ENCODE results near the gene B3GAT3. TPM values are rescaled to one million over a fixed set of nuclear protein-coding genes. Genes with fewer than 3 reads are reported as not detected.

The B3GAT3 gene
- polyA plus RNA-seq, 4 donors = 16.3 to 39.3 (median 30.1) TPM

GRCh38 chr11:62566247-62566646 is 55.5 kb downstream of the B3GAT3 start:
- peak overlapping the region in 1 of 3 donors; percentile 23 for H3K4me3 ChIP-seq (ENCODE audit: low read depth in 1 of 3, low read length in 3 of 3)
- peaks cover 0 to 12% (median 0%) of the 10 kb centered on the region in 3 donors for H3K4me1 ChIP-seq (ENCODE audit: control insufficient read depth in 3 of 3, insufficient read depth in 2 of 3, low read depth in 1 of 3, low read length in 2 of 3)
- H3K9me3 ChIP-seq (ENCODE audit: control insufficient read depth in 2 of 2, insufficient read depth in 1 of 2, low read depth in 1 of 2, low read length in 1 of 2) = no peaks in the 10 kb centered on the region
- H3K36me3 ChIP-seq (ENCODE audit: control insufficient read depth in 3 of 3, insufficient read depth in 2 of 3, low read depth in 1 of 3, low read length in 3 of 3) = peaks cover 8 to 79% (median 13%) of the 10 kb centered on the region in 3 donors
- DNase-seq (no peak), FAIRE-seq (no peak)
- H3K27ac ChIP-seq (ENCODE audit: low read depth in 1 of 3, low read length in 2 of 3) = no peak overlapping the region
- WGBS, 3 donors = 78 to 84% (median 81%) methylated on average over 8 of the region's 8 CpGs
- H3K27me3 ChIP-seq (ENCODE audit: control insufficient read depth in 3 of 3, insufficient read depth in 3 of 3, low read length in 3 of 3) = no peaks in the 10 kb centered on the region

Other genes with a start within 250 kb of the B3GAT3 start
- 10 to 100 TPM in 1 of 4 donors, 1 to 10 TPM in 1, not detected in 2; 4.6 to 11.2 TPM for gene SCGB1A1, start 203.0 kb downstream of the B3GAT3 start, polyA plus RNA-seq
- gene AHNAK, start 75.2 kb downstream of the B3GAT3 start, polyA plus RNA-seq = 100 to 1,000 TPM in 1 of 4 donors, 10 to 100 TPM in 3; 72.1 to 110 (median 86.8) TPM
- gene EEF1G, start 48.1 kb downstream of the B3GAT3 start, polyA plus RNA-seq = 1,000 to 10,000 TPM; 1,124 to 2,500 (median 2,087) TPM
- gene TUT1, start 30.5 kb downstream of the B3GAT3 start, polyA plus RNA-seq = 10 to 100 TPM in 3 of 4 donors, 1 to 10 TPM in 1; 7.8 to 20.1 (median 16.6) TPM
- gene MTA2, start 20.1 kb downstream of the B3GAT3 start, polyA plus RNA-seq = 10 to 100 TPM; 40.5 to 64.7 (median 43.0) TPM
- gene EML3, start 9.2 kb downstream of the B3GAT3 start, polyA plus RNA-seq = 10 to 100 TPM; 21.2 to 46.2 (median 35.5) TPM
- 1 to 10 TPM in 3 of 4 donors, under 1 TPM in 1; 0.54 to 8.4 (median 3.6) TPM for gene ROM1, start 8.7 kb downstream of the B3GAT3 start, polyA plus RNA-seq
- 100 to 1,000 TPM in 2 of 4 donors, 10 to 100 TPM in 2; 38.6 to 310 (median 103) TPM for gene GANAB, start 24.6 kb upstream of the B3GAT3 start, polyA plus RNA-seq
- gene INTS5, start 31.3 kb upstream of the B3GAT3 start, polyA plus RNA-seq = 10 to 100 TPM in 2 of 4 donors, 1 to 10 TPM in 2; 7.3 to 17.0 (median 10.1) TPM
- 100 to 1,000 TPM in 3 of 4 donors, 10 to 100 TPM in 1; 56.7 to 156 (median 135) TPM for gene C11orf98, start 43.2 kb upstream of the B3GAT3 start, polyA plus RNA-seq
- 10 to 100 TPM in 2 of 4 donors, 1 to 10 TPM in 2; 7.0 to 18.6 (median 12.1) TPM for gene CSKMT, start 43.3 kb upstream of the B3GAT3 start, polyA plus RNA-seq
- gene UQCC3, start 49.7 kb upstream of the B3GAT3 start, polyA plus RNA-seq = 10 to 100 TPM; 11.4 to 34.9 (median 23.4) TPM
- 1 to 10 TPM; 2.2 to 7.3 (median 6.3) TPM for gene LBHD1, start 50.3 kb upstream of the B3GAT3 start, polyA plus RNA-seq
- gene UBXN1, start 57.1 kb upstream of the B3GAT3 start, polyA plus RNA-seq = 100 to 1,000 TPM; 142 to 224 (median 161) TPM
- 1 to 10 TPM in 1 of 4 donors, under 1 TPM in 2, not detected in 1; 0.27 to 5.5 (median 0.55) TPM for gene LRRN4CL, start 67.5 kb upstream of the B3GAT3 start, polyA plus RNA-seq
- 10 to 100 TPM; 31.2 to 69.7 (median 50.4) TPM for gene BSCL2, start 85.4 kb upstream of the B3GAT3 start, polyA plus RNA-seq
- gene GNG3, start 85.7 kb upstream of the B3GAT3 start, polyA plus RNA-seq = 1 to 10 TPM in 1 of 4 donors, under 1 TPM in 1, not detected in 2; 0.75 to 9.0 TPM
- 10 to 100 TPM; 38.6 to 67.9 (median 44.1) TPM for gene HNRNPUL2, start 105.5 kb upstream of the B3GAT3 start, polyA plus RNA-seq
- gene TTC9C, start 106.5 kb upstream of the B3GAT3 start, polyA plus RNA-seq = 10 to 100 TPM; 13.5 to 36.9 (median 31.4) TPM
- gene ZBTB3, start 132.2 kb upstream of the B3GAT3 start, polyA plus RNA-seq = 1 to 10 TPM in 3 of 4 donors, under 1 TPM in 1; 0.27 to 7.3 (median 4.5) TPM
- gene POLR2G, start 139.6 kb upstream of the B3GAT3 start, polyA plus RNA-seq = 100 to 1,000 TPM in 1 of 4 donors, 10 to 100 TPM in 3; 67.5 to 130 (median 85.6) TPM
- gene TAF6L, start 149.4 kb upstream of the B3GAT3 start, polyA plus RNA-seq = 10 to 100 TPM; 13.5 to 28.5 (median 16.7) TPM
- 10 to 100 TPM; 46.7 to 79.3 (median 59.2) TPM for gene TMEM179B, start 165.4 kb upstream of the B3GAT3 start, polyA plus RNA-seq
- 10 to 100 TPM; 15.7 to 31.6 (median 17.5) TPM for gene TMEM223, start 170.0 kb upstream of the B3GAT3 start, polyA plus RNA-seq
- gene NXF1, start 183.5 kb upstream of the B3GAT3 start, polyA plus RNA-seq = 100 to 1,000 TPM in 2 of 4 donors, 10 to 100 TPM in 2; 48.2 to 188 (median 105) TPM
- 10 to 100 TPM; 22.6 to 43.4 (median 31.7) TPM for gene STX5, start 210.1 kb upstream of the B3GAT3 start, polyA plus RNA-seq
- gene TEX54, start 210.9 kb upstream of the B3GAT3 start, polyA plus RNA-seq = under 1 TPM in 1 of 4 donors, not detected in 3; 0.83 TPM
- gene WDR74, start 217.6 kb upstream of the B3GAT3 start, polyA plus RNA-seq = 10 to 100 TPM; 30.3 to 47.5 (median 35.6) TPM

All from small intestine (tissue), 7 donors.